GM19043 (cell line): ENCODE results near the gene C19orf67.
A peak's percentile ranks its signal among the peaks of the same experiment; 100 is the strongest.

Source experiments
- ATAC-seq: cut with Tn5 transposase; IDR thresholded peaks from one replicate; pipeline ENCODE4 v1.9.1; 2021; ENCODE audit warnings: low read depth; ENCODE audit not compliant: unreplicated experiment

Gene C19orf67

GRCh38 chr19:14088634-14089411 lies 3.2 kb upstream of the C19orf67 start:
- no peak for ATAC-seq

- ATAC-seq = no peak
These were observed 515 bp upstream of the C19orf67 start for GRCh38 chr19:14086098-14086497.

DNA sequence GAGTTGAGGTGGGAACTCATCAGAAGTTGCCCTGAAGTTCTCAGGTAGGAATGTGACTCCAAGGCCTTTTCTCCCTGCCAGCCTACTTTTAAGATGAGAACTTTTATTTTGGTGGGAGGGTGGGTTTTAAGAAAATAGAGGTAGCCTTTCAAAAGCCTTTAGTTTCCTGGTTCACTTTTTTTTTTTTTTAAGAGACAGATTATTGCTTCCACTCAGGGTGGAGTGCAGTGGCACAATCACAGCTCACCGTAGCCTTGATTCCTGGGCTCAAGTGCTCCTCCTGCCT lies 3.0 kb downstream of the C19orf67 start:
- ATAC-seq = no peak

GRCh38 chr19:14081797-14082674 lies 3.5 kb downstream of the C19orf67 start:
- ATAC-seq = no peak

GRCh38 chr19:14080887-14081796 lies 4.4 kb downstream of the C19orf67 start:
- peak; percentile 73 for ATAC-seq

DNA sequence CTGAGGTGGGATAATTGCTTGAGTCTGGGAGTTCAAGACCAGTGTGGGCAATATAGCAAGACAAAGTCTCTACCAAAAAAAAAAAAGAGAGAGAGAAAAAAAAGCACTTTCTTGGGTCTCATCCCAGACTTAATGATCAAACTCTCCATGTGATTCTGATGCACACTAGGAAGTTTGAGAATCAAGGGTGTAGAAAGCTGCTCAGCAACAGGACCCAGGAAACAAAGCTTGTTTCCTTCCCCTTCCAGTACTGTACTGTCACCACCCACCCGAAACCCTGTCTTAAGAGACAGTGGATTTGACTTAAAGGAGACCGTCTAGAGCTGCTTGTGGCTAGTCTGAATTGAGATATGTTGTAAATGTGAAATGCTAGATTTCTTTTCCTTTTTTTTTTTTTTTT lies 7.2 kb downstream of the C19orf67 start:
- no peak for ATAC-seq

GRCh38 chr19:14073925-14074838 lies 11.4 kb downstream of the C19orf67 start:
- no peak for ATAC-seq

- ATAC-seq = no peak
These were observed 12.2 kb downstream of the C19orf67 start for GRCh38 chr19:14073261-14073924.

DNA sequence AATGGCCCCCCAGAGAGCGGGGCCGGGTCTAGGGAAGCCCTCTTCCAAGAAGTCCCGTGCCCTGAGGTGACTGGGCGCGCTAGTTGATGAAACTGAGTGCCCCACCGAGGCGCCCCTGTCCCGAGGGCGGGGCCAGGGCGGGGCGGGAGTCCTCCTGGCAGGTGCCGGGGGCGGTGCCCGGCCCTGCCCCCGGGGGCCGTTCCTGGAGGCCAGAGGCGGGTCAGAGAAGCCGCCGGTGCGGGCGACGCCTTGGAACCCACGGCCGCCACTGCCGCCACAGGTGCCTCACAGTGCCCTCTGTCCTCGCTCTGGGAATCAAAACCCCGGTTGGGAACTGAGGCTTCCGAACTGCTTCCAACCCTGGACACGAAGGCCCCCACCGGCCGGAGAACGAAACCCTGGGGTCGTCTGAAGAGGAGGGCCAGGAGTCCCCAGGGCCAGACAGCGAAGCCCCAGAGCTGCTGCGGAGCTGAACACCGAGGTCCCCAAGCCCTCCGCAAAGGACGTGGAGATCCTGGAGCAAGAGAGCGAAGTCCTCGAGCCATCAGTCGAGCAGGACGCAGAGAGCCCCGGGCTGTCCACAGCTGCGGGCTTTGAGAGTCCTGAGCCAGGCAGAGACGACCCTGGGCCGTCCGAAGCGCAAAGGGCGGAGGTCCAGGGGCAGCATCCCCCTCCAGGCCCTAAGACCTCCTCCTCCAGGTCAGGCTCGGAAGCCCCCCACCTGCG lies 12.9 kb downstream of the C19orf67 start, which contains the start of gene MISP3:
MISP3 (plus strand) TSS at position 252 of the 726 bp plus-strand sequence. CDS start 524 bp downstream, outside the sequence.
- ATAC-seq = no peak

- ATAC-seq = no peak
These were observed 15.1 kb downstream of the C19orf67 start for GRCh38 chr19:14070268-14071050.

- ATAC-seq = no peak
These were observed 19.4 kb downstream of the C19orf67 start for GRCh38 chr19:14066134-14066533.

DNA sequence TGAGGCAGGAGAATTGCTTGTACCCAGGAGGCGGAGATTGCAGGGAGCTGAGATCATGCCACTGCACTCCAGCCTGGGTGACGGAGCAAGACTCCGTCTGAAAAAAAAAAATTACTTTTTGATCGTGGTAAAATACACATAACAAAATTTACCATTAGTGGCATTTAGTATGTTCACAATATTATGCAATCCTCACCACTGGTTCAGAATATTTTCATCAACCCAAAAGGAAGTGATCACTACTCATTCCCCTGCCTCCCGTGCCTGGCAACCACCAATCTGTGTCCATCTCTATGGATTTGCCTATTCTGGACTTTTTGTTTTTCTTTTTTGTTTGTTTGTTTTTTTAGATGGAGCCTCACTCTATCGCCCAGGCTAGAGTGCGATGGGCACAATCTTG lies 22.5 kb downstream of the C19orf67 start:
- no peak for ATAC-seq

DNA sequence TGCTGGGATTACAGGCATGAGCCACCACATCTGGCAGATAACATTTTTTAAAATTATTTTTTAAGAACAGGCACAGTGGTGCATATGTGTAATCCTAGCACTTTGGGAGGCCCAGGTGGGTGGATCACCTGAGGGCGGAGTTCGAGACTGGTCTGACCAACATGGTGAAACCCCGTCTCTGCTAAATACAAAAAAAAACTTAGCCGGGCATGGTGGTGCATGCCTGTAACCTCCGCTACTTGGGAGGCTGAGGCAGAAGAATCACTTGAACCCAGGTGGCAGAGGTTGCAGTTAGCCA lies 23.1 kb downstream of the C19orf67 start:
- no peak for ATAC-seq

DNA sequence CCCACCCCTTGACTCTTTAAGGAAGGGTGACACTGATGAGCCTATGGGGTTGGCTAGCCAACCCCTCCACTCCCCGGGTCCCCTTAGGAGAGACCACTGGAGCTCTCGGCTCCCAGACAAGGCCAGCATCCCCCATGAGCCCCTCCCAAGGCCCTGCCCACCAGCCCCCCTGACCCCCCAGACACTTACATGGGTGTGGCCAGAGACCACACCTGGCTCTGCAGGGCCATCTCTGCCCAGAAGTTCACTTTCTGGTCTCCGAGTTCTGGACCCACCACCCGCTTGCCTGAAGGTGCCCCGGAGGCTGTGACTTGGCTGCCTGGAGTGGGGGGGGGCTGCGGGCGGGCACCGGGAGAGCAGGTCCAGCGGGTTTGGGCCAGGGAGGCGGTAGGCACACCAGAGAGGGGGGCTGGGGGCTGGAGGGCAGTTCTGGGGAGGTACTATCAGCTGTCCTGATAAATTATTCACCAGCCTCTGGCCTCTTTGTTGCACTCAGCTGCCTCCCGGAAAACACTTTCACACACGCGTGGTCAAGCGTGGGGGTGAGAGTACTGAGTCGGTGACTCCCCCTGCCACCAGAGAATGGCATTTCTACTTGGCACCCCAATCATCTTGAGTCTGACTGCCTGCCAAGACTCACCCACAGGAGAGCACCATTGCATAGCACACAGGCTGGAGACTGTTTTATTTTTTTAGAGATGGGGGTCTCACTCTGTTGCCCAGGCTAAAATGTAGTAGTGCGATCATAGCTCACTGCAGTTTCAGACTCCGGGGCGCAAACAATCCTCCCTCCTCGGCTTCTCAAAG lies 23.6 kb downstream of the C19orf67 start, which contains the start of gene PALM3:
PALM3 (minus strand) TSS at position 326 of the 807 bp plus-strand sequence; CDS start at position 230, 96 bp downstream.
- no peak for ATAC-seq

- ATAC-seq = no peak
These were observed 24.4 kb downstream of the C19orf67 start for GRCh38 chr19:14061081-14061749.

- no peak for ATAC-seq
These were observed 25.9 kb downstream of the C19orf67 start for GRCh38 chr19:14059652-14060155.
